Sigmoid colon (tissue), 7 donors: ENCODE data around the gene C21orf91. TPM values are rescaled to one million over a fixed set of nuclear protein-coding genes. Genes with fewer than 3 reads are reported as not detected.

Experiments used
- DNase-seq: peaks from one replicate; pipeline ENCODE4 v3.0.0-alpha.2; 2019
- H3K27ac ChIP-seq, 4 donors: fragments of 200-600 bp; sonication (generic); one replicate each; pipeline ENCODE4 v1.5.1; 2016 to 2019; ENCODE audit warnings: mild to moderate bottlenecking in 1 of 4
- H3K27me3 ChIP-seq, 3 donors: fragments of 200-600 bp; sonication (generic); one replicate each; pipeline ENCODE4 v1.5.1; 2019; ENCODE audit warnings: mild to moderate bottlenecking in 1 of 3
- H3K36me3 ChIP-seq, 4 donors: fragments of 200-600 bp; sonication (generic); one replicate each; pipeline ENCODE4 v1.5.1; 2016 to 2019
- H3K4me1 ChIP-seq, 4 donors: fragments of 200-600 bp; sonication (generic); one replicate each; pipeline ENCODE4 v1.5.1; 2017 to 2019
- H3K4me3 ChIP-seq, 4 donors: fragments of 200-600 bp; sonication (generic); one replicate each; pipeline ENCODE4 v1.5.1; 2017 to 2019; ENCODE audit warnings: mild to moderate bottlenecking in 2 of 4, moderate library complexity in 1 of 4
- H3K9me3 ChIP-seq, 4 donors: fragments of 200-600 bp in 3 of 4; sonication (generic) in 3 of 4; one replicate each; pipeline versions ENCODE4 v1.5.1 to v1.6.1; 2013 to 2019
- EP300 ChIP-seq, 4 donors: sonication (generic); formaldehyde crosslinking; IDR thresholded peaks; one replicate each; pipeline ENCODE4 v1.6.1; 2017; ENCODE audit warnings: antibody characterized with exemption in 4 of 4
- POLR2A ChIP-seq, 2 donors: fragments of 450-650 bp; IDR thresholded peaks; one replicate each; pipeline ENCODE4 v1.6.1; 2016; ENCODE audit warnings: antibody characterized with exemption in 2 of 2, mild to moderate bottlenecking in 2 of 2, moderate library complexity in 2 of 2
- POLR2AphosphoS5 ChIP-seq, 4 donors: sonication (generic); formaldehyde crosslinking; IDR thresholded peaks; one replicate each; pipeline ENCODE4 v1.6.1; 2017; ENCODE audit warnings: antibody characterized with exemption in 4 of 4
- WGBS, 2 donors: extraction: QIAGEN DNeasy Blood & Tissue Kit; methylation state at CpG; one replicate each; pipeline ENCODE4 v1.1.7; 2013; 5-methylcytosine and 5-hydroxymethylcytosine counted together
- intact Hi-C: fragments of 100-400 bp; cut with DNase I; formaldehyde crosslinking; loops from one replicate; pipeline ENCODE4 v1.15.1; 2023
- polyA plus RNA-seq, 3 donors: library from polyadenylated mRNA; stranded (reverse); fragments of 200-250 nt; gene quantifications; one replicate each; pipeline ENCODE4 v1.2.3, GENCODE V29; 2013
- total RNA-seq, 4 donors: library from RNA; depleted of rRNA; stranded (reverse); fragments of >200 nt; gene quantifications; one replicate each; pipeline ENCODE4 v1.1.0, GENCODE V29; 2016
- TF ChIP-seq, protein P1 (sequence below), 4 experiments: fragments of 450-650 bp in 3 of 4; fragments of 200-600 bp in 1 of 4; IDR thresholded peaks; one replicate each; pipeline ENCODE4 v1.5.1; 2016 to 2019; ENCODE audit warnings: antibody characterized with exemption in 4 of 4, mild to moderate bottlenecking in 3 of 4, moderate library complexity in 2 of 4
- donor health status: healthy with polysubstance abuse.
- donor health status: Bipolar disorder and iron deficiency.
- donor health status: healthy.

Gene C21orf91
- total and polyA plus RNA-seq, 7 donors = 2.4 to 12.8 (median 6.4) TPM

DNA sequence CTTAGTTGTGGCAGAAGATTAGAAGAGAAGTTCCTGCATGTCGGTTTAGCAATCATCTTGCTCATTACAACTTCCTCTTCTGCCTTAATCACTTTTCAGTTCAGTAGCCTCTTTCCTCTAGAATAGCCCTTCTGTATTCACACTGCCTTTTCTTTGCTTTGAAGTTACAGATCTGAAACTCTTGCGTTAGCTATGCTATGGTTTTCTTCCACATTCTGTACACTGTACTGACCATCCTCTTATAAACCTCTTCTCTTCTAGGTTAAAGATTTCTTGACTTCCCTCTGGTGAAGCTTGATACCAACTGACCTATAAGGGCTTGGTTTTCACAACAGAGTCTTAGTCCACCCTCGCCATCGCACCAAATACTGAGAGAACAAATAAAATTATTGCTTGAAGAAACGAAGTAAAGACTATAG, 35.0 kb downstream of the C21orf91 start:
- Histone ChIP-seq H3K9me3 (no peaks in the 10 kb centered on the region), H3K36me3 (peaks cover 0 to 12% (median 8%) of the 10 kb centered on the region in 4 donors), H3K4me1 (no peaks in the 10 kb centered on the region), H3K27me3 (no peaks in the 10 kb centered on the region), H3K27ac (no peak overlapping the region), H3K4me3 (no peak overlapping the region)
- TF ChIP-seq EP300 (IDR thresholded peaks at IDR 0.05) (no peak), POLR2AphosphoS5 (IDR thresholded peaks at IDR 0.05) (no peak)
- TF ChIP-seq, protein P1, sequence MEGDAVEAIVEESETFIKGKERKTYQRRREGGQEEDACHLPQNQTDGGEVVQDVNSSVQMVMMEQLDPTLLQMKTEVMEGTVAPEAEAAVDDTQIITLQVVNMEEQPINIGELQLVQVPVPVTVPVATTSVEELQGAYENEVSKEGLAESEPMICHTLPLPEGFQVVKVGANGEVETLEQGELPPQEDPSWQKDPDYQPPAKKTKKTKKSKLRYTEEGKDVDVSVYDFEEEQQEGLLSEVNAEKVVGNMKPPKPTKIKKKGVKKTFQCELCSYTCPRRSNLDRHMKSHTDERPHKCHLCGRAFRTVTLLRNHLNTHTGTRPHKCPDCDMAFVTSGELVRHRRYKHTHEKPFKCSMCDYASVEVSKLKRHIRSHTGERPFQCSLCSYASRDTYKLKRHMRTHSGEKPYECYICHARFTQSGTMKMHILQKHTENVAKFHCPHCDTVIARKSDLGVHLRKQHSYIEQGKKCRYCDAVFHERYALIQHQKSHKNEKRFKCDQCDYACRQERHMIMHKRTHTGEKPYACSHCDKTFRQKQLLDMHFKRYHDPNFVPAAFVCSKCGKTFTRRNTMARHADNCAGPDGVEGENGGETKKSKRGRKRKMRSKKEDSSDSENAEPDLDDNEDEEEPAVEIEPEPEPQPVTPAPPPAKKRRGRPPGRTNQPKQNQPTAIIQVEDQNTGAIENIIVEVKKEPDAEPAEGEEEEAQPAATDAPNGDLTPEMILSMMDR (IDR thresholded peaks at IDR 0.05) = no peak
- DNase-seq = no peak
- intact Hi-C loops = loop anchor here (10.0 kb wide), 1 partner anchor 61 kb away; no protein-coding TSS in a partner anchor
- 52 to 70% methylated on average over 5 of the region's 5 CpGs for WGBS, 2 donors

- Histone ChIP-seq H3K4me3 (no peak overlapping the region), H3K4me1 (no peaks in the 10 kb centered on the region), H3K36me3 (peaks cover 0 to 12% (median 8%) of the 10 kb centered on the region in 4 donors), H3K27ac (no peak overlapping the region), H3K27me3 (no peaks in the 10 kb centered on the region), H3K9me3 (no peaks in the 10 kb centered on the region)
- intact Hi-C loops = loop anchor here (10.0 kb wide), 1 partner anchor 61 kb away; no protein-coding TSS in a partner anchor
- TF ChIP-seq EP300 (IDR thresholded peaks at IDR 0.05) (no peak), POLR2AphosphoS5 (IDR thresholded peaks at IDR 0.05) (no peak), POLR2A (IDR thresholded peaks at IDR 0.05) (no peak)
- TF ChIP-seq, protein P1 (IDR thresholded peaks at IDR 0.05) = no peak
- no peak for DNase-seq
- whole genome bisulfite sequencing, 2 donors = 83 to 94% methylated on average over 2 of the region's 2 CpGs
Measured at GRCh38 chr21:17783481-17784179, 35.5 kb downstream of the C21orf91 start.

DNA sequence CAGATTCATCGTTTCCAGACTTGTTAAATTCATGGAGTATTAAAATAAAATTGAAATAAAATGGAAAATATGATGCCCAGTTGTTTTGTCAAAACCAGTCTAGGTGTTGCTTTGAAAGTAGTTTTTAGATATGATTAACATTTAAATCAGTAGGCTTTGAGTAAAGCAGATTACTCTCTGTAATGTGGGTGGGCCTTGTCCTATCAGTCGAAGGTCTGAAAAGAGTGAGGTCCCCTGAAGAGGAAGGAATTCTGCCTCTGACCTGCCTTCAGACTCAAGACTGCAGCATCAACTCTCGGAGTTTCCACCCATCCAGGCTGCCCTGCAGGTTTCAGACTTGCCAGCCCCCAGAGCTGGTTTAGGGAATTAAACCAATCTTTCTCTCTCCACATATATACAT, 36.2 kb downstream of the C21orf91 start:
- intact Hi-C loops = loop anchor here (10.0 kb wide), 1 partner anchor 62 kb away; no protein-coding TSS in a partner anchor
- TF ChIP-seq POLR2AphosphoS5 (IDR thresholded peaks at IDR 0.05) (no peak), POLR2A (IDR thresholded peaks at IDR 0.05) (no peak), EP300 (IDR thresholded peaks at IDR 0.05) (no peak)
- TF ChIP-seq, protein P1 (IDR thresholded peaks at IDR 0.05) = no peak
- Histone ChIP-seq H3K4me1 (no peaks in the 10 kb centered on the region), H3K4me3 (no peak overlapping the region), H3K27ac (no peak overlapping the region), H3K9me3 (no peaks in the 10 kb centered on the region), H3K27me3 (no peaks in the 10 kb centered on the region), H3K36me3 (peaks cover 0 to 12% (median 8%) of the 10 kb centered on the region in 4 donors)
- no peak for DNase-seq
- WGBS, 2 donors = 90 to 92% methylated on average over 3 of the region's 3 CpGs

DNA sequence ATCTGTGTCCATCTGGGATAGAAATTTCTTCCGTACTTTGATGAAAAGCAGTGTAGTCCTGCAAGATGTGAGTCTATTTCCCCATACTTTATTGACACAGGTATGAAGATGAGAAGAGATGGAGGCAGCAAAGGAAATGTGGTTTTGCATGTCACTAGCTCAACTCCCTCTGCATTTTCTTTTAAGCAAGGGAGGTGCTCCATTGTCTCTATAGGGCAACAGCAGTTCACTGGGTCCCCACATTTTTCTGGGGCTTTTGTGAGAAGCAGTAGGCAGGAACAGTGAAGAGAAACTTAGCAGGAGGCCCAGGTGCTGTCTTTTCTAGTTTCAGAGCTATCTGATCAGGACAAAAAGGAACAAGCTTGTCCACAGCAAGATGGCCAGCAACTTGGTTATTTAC, 37.1 kb downstream of the C21orf91 start:
- WGBS, 2 donors = 79 to 93% methylated on average over 1 of the region's 1 CpG
- no peak for DNase-seq
- peaks cover 0 to 12% (median 7%) of the 10 kb centered on the region in 4 donors for H3K36me3 ChIP-seq
- TF ChIP-seq, protein P1 (IDR thresholded peaks at IDR 0.05) = no peak
- no peak for TF ChIP-seq EP300 (IDR thresholded peaks at IDR 0.05)
- no peak for TF ChIP-seq POLR2A (IDR thresholded peaks at IDR 0.05)
- TF ChIP-seq POLR2AphosphoS5 (IDR thresholded peaks at IDR 0.05) = no peak
- H3K4me1 ChIP-seq = no peaks in the 10 kb centered on the region
- H3K9me3 ChIP-seq = no peaks in the 10 kb centered on the region
- no peak overlapping the region for H3K4me3 ChIP-seq
- intact Hi-C loops = loop anchor here (10.0 kb wide), 1 partner anchor 63 kb away; no protein-coding TSS in a partner anchor
- H3K27ac ChIP-seq = no peak overlapping the region
- H3K27me3 ChIP-seq = no peaks in the 10 kb centered on the region
